Astrocyte (in vitro differentiated cells and primary cell): Measurements from ENCODE around the gene TGM6.

Experiments used
- EZH2 ChIP-seq: IDR thresholded peaks from 2 replicates; pipeline ENCODE4 v1.6.1; 2012; ENCODE audit warnings: mild to moderate bottlenecking, low read length, inconsistent platforms; ENCODE audit not compliant: insufficient read depth
- TF ChIP-seq, protein P1 (sequence below): IDR thresholded peaks from 2 replicates; pipeline ENCODE4 v1.5.1; 2011; ENCODE audit warnings: low read depth, mild to moderate bottlenecking, inconsistent platforms, low read length, moderate library complexity; ENCODE audit not compliant: insufficient read depth

- TF ChIP-seq, protein P1, sequence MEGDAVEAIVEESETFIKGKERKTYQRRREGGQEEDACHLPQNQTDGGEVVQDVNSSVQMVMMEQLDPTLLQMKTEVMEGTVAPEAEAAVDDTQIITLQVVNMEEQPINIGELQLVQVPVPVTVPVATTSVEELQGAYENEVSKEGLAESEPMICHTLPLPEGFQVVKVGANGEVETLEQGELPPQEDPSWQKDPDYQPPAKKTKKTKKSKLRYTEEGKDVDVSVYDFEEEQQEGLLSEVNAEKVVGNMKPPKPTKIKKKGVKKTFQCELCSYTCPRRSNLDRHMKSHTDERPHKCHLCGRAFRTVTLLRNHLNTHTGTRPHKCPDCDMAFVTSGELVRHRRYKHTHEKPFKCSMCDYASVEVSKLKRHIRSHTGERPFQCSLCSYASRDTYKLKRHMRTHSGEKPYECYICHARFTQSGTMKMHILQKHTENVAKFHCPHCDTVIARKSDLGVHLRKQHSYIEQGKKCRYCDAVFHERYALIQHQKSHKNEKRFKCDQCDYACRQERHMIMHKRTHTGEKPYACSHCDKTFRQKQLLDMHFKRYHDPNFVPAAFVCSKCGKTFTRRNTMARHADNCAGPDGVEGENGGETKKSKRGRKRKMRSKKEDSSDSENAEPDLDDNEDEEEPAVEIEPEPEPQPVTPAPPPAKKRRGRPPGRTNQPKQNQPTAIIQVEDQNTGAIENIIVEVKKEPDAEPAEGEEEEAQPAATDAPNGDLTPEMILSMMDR = no peak
- no peak for TF ChIP-seq EZH2
Observed at GRCh38 chr20:2387580-2387979, 6.9 kb downstream of the TGM6 start.
